Keratinocyte (primary cell): ENCODE data around the gene CDKN3.

Experiments
- CTCF ChIP-seq, 3 experiments: IDR thresholded peaks in 1 of 3; conservative IDR thresholded peaks in 1 of 3; optimal IDR thresholded peaks in 1 of 3; 2 replicates in 2 of 3; 3 replicates in 1 of 3; pipeline versions ENCODE3 to v1.5.1; 2011; ENCODE audit warnings: low read length in 3 of 3, mild to moderate bottlenecking in 3 of 3, moderate library complexity in 2 of 3, control low read depth in 1 of 3, inconsistent platforms in 1 of 3; ENCODE audit not compliant: insufficient read depth in 2 of 3; ENCODE audit errors: extremely low read depth in 1 of 3
- EZH2 ChIP-seq: IDR thresholded peaks from one replicate; pipeline ENCODE4 v1.6.1; 2012; ENCODE audit warnings: inconsistent platforms, mild to moderate bottlenecking, low read length, moderate library complexity

GRCh38 chr14:54387328-54387727, 9.5 kb upstream of the CDKN3 start:
- TF ChIP-seq CTCF (optimal IDR thresholded peaks at IDR 0.05 in 1 of 3, IDR thresholded peaks at IDR 0.05 in 1 of 3, conservative IDR thresholded peaks at IDR 0.05 in 1 of 3; ENCODE audit: extremely low read depth in 1 of 3, insufficient read depth in 2 of 3, low read length in 3 of 3), result no peak
- TF ChIP-seq EZH2, result no peak
